ENCODE measurements around the gene URM1.
"Not testable (repeated sequence)": the region's sequence is repeated elsewhere in the genome, so short reads cannot be mapped to it uniquely, and the experiment has no call there.

Gene URM1

GRCh38 chr9:128423356-128423755 is 52.2 kb downstream of the URM1 start:
- DNase-seq (ENCODE audit: extremely low read depth in 1 of 2, low read depth in 1 of 2) = not testable (repeated sequence)

DNA sequence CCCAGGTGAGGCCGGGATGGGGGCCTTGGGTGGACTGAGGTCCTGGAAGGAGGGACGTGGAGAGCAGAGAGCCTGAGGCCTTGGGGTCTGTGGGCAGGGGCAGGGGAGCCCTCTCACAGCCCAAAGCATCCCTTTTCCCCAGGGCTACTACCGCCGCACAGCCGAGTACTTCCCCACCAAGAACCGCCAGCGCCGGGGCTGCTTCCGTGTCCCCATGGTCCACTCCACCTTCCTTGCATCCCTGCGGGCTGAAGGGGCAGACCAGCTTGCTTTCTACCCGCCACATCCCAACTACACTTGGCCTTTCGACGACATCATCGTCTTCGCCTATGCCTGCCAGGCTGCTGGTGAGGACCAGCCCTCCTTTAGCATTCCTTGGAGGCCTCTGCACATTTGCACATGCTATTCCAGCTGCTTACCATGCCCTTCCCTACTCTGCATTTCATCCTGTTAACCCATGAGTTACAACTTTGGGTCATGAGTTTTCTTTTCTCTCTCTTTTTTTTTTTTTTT is 53.1 kb downstream of the URM1 start:
- DNase-seq (ENCODE audit: extremely low read depth in 1 of 2, low read depth in 1 of 2) = no peak

DNA sequence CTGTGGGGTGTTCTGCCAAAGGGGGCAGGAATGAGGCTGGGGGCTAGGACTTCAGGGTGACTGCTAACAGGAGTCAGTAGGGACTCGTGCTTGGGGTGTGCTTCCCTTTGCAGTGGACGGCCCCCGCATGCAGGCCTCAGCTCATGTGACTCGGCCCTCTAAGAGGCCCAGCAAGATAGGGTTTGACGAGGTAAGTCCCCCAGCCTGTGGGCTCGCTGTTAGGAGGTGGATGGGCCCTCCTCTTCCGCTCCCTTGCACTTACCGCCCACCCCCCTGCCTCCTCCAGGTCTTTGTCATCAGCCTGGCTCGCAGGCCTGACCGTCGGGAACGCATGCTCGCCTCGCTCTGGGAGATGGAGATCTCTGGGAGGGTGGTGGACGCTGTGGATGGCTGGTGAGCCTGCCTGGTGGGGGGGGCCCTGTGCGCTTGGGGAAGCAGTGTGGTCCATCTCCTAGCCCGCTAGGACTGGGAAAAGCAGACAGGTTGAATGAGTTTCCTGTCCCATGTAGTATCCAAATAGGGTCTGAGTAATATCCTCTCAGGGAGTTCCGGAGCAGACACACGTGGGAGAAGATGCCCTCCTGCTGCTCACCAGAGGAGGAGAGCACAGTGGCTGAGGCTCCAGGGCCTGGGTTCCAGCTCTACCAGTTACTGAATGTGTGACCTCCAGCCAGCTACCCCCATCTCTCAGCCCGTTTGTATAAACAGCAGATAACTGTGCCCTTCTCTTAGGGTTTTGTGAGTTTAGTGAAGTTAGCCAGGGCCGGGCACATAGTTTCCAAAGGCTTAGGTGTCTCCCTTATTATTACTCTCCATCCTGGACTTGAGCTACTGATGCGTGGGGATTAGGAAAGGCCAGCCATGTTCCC is 57.7 kb downstream of the URM1 start:
- DNase-seq (ENCODE audit: extremely low read depth in 1 of 2, low read depth in 1 of 2) = no peak

DNA sequence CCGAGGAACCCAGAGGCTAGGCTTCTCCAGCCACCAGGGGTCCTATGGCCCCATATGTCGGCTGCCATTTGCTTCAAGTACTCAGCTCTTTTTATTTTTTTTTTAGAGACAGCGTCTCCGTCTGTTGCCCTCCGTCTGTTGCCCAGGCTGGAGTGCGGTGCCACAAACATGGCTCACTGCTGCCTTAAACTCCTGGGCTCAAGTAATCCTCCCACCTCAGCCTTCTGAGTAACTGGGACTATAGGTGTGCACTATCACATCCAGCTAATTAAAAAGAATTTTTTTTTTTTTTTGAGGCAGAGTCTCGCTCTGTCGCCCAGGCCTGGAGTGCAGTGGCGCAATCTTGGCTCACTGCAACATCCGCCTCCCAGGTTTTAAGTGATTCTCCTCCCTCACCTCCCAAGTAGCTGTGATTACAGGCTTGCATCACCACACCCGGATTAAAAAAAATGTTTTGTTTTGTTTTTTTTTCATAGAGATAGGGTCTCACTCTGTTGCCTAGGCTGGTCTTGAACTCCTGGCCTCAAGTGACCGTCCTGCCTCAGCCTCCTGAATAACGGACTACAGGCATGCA is 58.4 kb downstream of the URM1 start:
- no peak for DNase-seq (ENCODE audit: extremely low read depth in 1 of 2, low read depth in 1 of 2)

- no peak for DNase-seq (ENCODE audit: extremely low read depth in 1 of 2, low read depth in 1 of 2)
Observed at GRCh38 chr9:128431207-128431606, 60.0 kb downstream of the URM1 start.

- no peak for DNase-seq (ENCODE audit: extremely low read depth in 1 of 2, low read depth in 1 of 2)
Observed at GRCh38 chr9:128434340-128434739, 63.2 kb downstream of the URM1 start.

- DNase-seq (ENCODE audit: extremely low read depth in 1 of 2, low read depth in 1 of 2) = no peak
Observed at GRCh38 chr9:128435611-128436010, 64.4 kb downstream of the URM1 start.

- peak; percentile 68 to 77 for DNase-seq (ENCODE audit: extremely low read depth in 1 of 2, low read depth in 1 of 2)
Observed at GRCh38 chr9:128438343-128439109, 67.4 kb downstream of the URM1 start.

DNA sequence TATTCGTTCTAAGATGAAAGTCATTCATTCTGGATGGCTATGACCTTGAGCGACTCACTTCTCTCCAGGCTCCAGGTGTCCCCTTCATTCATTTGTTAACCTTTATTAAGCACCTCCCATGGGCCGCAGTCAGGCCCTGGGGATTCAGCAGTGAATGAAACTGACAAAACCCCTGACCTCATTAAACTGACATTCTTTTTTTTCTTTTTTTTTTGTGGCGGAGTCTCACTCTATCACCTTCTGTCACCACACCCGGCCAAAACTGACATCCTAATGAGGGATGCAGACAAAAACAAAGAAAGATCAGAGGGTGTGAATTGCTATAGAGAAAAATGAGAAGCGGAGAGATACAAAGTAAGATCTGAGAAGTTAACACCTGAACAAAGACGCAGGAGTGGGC is 68.1 kb downstream of the URM1 start:
- DNase-seq (ENCODE audit: extremely low read depth in 1 of 2, low read depth in 1 of 2) = no peak

All from activated CD8-positive, alpha-beta memory T cell treated with anti-CD3 and anti-CD28 coated beads for 1 hour (primary cell).